Adipocyte (in vitro differentiated cells): Measurements from ENCODE around the gene PANX2.
"Not testable (repeated sequence)": the region's sequence is repeated elsewhere in the genome, so short reads cannot be mapped to it uniquely, and the experiment has no call there.

ENCODE experiments used
- DNase-seq: peaks from one replicate; pipeline ENCODE4 v3.0.0-alpha.2; 2015; ENCODE audit warnings: low read depth
- H3K27me3 ChIP-seq: replicated peaks from 2 replicates; pipeline ENCODE4 v1.7.0; 2013; ENCODE audit warnings: mild to moderate bottlenecking, low read length, moderate library complexity; ENCODE audit not compliant: control insufficient read depth, insufficient read depth
- H3K36me3 ChIP-seq: 2 replicates; pipeline ENCODE4 v1.7.0; 2013; ENCODE audit warnings: low read length, mild to moderate bottlenecking, moderate library complexity; ENCODE audit not compliant: control insufficient read depth, insufficient read depth, severe bottlenecking
- H3K4me1 ChIP-seq: 2 replicates; pipeline ENCODE4 v1.7.0; 2013; ENCODE audit warnings: mild to moderate bottlenecking, low read length, moderate library complexity; ENCODE audit not compliant: control insufficient read depth, insufficient read depth
- H3K4me3 ChIP-seq: 2 replicates; pipeline ENCODE4 v1.7.0; 2013; ENCODE audit warnings: mild to moderate bottlenecking, low read length, moderate library complexity
- H3K9ac ChIP-seq: 2 replicates; pipeline ENCODE4 v1.7.0; 2013; ENCODE audit warnings: mild to moderate bottlenecking, low read length, moderate library complexity
- H3K9me3 ChIP-seq: 2 replicates; pipeline ENCODE4 v1.7.0; 2013; ENCODE audit warnings: mild to moderate bottlenecking, low read length, moderate library complexity; ENCODE audit not compliant: control insufficient read depth

The PANX2 gene

GRCh38 chr22:50165436-50166123 lies 5.0 kb upstream of the PANX2 start:
- Histone ChIP-seq H3K9me3 (no peaks in the 10 kb centered on the region), H3K4me1 (no peaks in the 10 kb centered on the region), H3K9ac (no peak overlapping the region), H3K27me3 (peaks cover 18% of the 10 kb centered on the region), H3K4me3 (no peak overlapping the region), H3K36me3 (no peaks in the 10 kb centered on the region)
- DNase-seq = no peak

DNA sequence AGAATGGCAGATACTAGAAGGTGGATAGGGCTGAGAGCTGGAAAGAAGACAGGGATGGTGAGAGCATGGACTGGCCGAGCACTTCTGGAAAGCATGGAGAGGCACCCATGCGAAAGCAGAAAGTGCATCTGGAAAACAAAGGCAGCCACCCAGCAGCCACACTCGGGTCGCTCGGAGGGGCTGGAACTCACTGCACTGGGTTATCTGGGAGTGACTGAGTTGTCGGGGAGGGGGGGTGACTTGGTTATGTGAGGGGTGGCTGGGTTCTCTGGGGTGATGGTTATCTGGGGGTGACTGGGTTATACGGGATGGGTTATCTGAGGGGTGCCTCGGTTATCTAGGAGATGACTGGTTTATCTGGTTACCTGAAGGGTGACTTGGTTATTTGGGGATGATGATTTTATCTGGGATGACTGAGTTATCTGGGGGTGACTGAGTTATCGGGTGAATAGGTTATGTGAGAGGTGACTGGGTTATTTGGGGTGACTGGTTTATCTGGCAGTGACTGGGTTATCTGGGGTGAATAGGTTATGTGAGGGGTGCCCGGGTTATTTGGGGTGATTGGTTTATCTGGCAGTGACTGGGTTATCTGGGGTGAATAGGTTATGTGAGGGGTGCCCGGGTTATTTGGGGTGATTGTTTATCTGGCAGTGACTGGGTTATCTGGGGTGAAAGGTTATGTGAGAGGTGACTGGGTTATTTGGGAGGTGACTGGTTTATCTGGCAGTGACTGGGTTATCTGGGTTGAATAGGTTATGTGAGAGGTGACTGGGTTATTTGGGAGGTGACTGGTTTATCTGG lies 2.6 kb upstream of the PANX2 start:
- no peaks in the 10 kb centered on the region for H3K9me3 ChIP-seq
- peaks cover 12% of the 10 kb centered on the region for H3K27me3 ChIP-seq
- no peaks in the 10 kb centered on the region for H3K36me3 ChIP-seq
- DNase-seq = no peak
- no peak overlapping the region for H3K9ac ChIP-seq
- H3K4me3 ChIP-seq = no peak overlapping the region
- no peaks in the 10 kb centered on the region for H3K4me1 ChIP-seq

- H3K27me3 ChIP-seq, H3K9ac ChIP-seq, H3K9me3 ChIP-seq, H3K4me3 ChIP-seq, DNase-seq, H3K4me1 ChIP-seq, H3K36me3 ChIP-seq: not testable (repeated sequence)
Measured at GRCh38 chr22:50168490-50169180, 1.9 kb upstream of the PANX2 start.

DNA sequence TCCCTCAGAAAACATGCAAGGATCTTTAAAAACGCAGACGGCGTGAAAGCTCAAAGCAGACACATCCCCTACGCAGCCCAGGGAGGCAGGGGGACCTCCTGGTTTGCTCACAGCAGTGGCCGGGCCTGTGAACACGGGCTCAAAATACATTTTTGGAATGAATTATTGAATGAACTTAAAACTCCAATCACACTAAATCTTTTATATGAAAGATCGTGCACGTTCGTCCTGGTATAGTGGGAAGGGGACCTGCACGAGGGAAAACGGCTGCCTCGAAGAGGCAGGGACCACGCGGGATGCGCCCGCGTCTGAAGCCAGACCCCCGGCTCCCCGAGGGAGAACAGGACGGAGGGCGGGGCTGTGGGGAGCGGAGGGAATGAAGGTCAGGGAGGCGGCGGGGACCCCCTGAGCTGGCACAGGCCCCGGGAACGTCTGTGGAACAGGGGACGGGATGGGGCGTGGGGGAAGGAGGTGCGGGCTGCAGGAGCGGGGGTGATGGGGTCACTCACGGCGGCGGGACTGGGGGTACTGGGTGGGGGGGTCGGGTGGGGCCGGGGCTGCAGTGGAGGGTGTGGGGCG lies 1.3 kb upstream of the PANX2 start:
- H3K36me3 ChIP-seq = no peaks in the 10 kb centered on the region

GRCh38 chr22:50169774-50170341 lies 673 bp upstream of the PANX2 start:
- DNase-seq = peak; percentile 53
- Histone ChIP-seq H3K27me3 (peaks cover 7% of the 10 kb centered on the region), H3K36me3 (no peaks in the 10 kb centered on the region), H3K4me1 (no peaks in the 10 kb centered on the region), H3K9ac (no peak overlapping the region), H3K4me3 (no peak overlapping the region), H3K9me3 (no peaks in the 10 kb centered on the region)

More for the DNA sequence above, 1.3 kb upstream of the PANX2 start:
- no peak overlapping the region for H3K4me3 ChIP-seq
- no peaks in the 10 kb centered on the region for H3K4me1 ChIP-seq
- no peak for DNase-seq
- no peak overlapping the region for H3K9ac ChIP-seq
- H3K27me3 ChIP-seq = peaks cover 6% of the 10 kb centered on the region
- no peaks in the 10 kb centered on the region for H3K9me3 ChIP-seq

- Histone ChIP-seq H3K4me1 (no peaks in the 10 kb centered on the region), H3K4me3 (no peak overlapping the region), H3K27me3 (peaks cover 16% of the 10 kb centered on the region), H3K36me3 (no peaks in the 10 kb centered on the region), H3K9ac (no peak overlapping the region), H3K9me3 (no peaks in the 10 kb centered on the region)
- no peak for DNase-seq
Measured at GRCh38 chr22:50171319-50171964, 911 bp downstream of the PANX2 start.

GRCh38 chr22:50171965-50172421 lies 1.5 kb downstream of the PANX2 start:
- Histone ChIP-seq H3K4me1 (no peaks in the 10 kb centered on the region), H3K9me3 (no peaks in the 10 kb centered on the region), H3K9ac (no peak overlapping the region), H3K4me3 (no peak overlapping the region), H3K36me3 (no peaks in the 10 kb centered on the region), H3K27me3 (peaks cover 16% of the 10 kb centered on the region)
- no peak for DNase-seq

GRCh38 chr22:50173311-50173982 lies 2.9 kb downstream of the PANX2 start:
- Histone ChIP-seq H3K9me3 (no peaks in the 10 kb centered on the region), H3K27me3 (peaks cover 22% of the 10 kb centered on the region), H3K9ac (no peak overlapping the region), H3K36me3 (no peaks in the 10 kb centered on the region), H3K4me3 (no peak overlapping the region), H3K4me1 (no peaks in the 10 kb centered on the region)
- DNase-seq = no peak

- Histone ChIP-seq H3K27me3 (peaks cover 19% of the 10 kb centered on the region), H3K4me1 (no peaks in the 10 kb centered on the region), H3K4me3 (no peak overlapping the region), H3K9me3 (no peaks in the 10 kb centered on the region), H3K36me3 (no peaks in the 10 kb centered on the region), H3K9ac (no peak overlapping the region)
- DNase-seq = no peak
Measured at GRCh38 chr22:50173983-50174355, 3.4 kb downstream of the PANX2 start.

- DNase-seq = no peak
- H3K9ac ChIP-seq = no peak overlapping the region
- no peaks in the 10 kb centered on the region for H3K9me3 ChIP-seq
- no peak overlapping the region for H3K4me3 ChIP-seq
- no peaks in the 10 kb centered on the region for H3K36me3 ChIP-seq
- peaks cover 21% of the 10 kb centered on the region for H3K27me3 ChIP-seq
- no peaks in the 10 kb centered on the region for H3K4me1 ChIP-seq
Measured at GRCh38 chr22:50174382-50175190, 4.1 kb downstream of the PANX2 start.
